Measurements from ENCODE around the gene ART1.

- TF ChIP-seq CTCF (IDR thresholded peaks at IDR 0.05; ENCODE audit: extremely low read depth in 1 of 2, insufficient read depth in 1 of 2, low read depth in 1 of 2, low read length in 2 of 2) (no peak), MAX (IDR thresholded peaks at IDR 0.05; ENCODE audit: insufficient read depth, insufficient read length) (no peak)
Observed at GRCh38 chr11:3665336-3666022, 20.6 kb downstream of the ART1 start.

Data from endothelial cell of umbilical vein (primary cell).